C4-2B (cell line): ENCODE data around the gene DOCK11.

ENCODE experiments used
- ZFX ChIP-seq: fragments of 450-650 bp; IDR thresholded peaks from 2 replicates; pipeline ENCODE4 v1.6.1; 2017
- TF ChIP-seq, protein P1 (sequence below): fragments of 450-650 bp; conservative IDR thresholded peaks from 2 replicates; pipeline ENCODE4 v1.5.1; 2017; ENCODE audit warnings: mild to moderate bottlenecking

DNA sequence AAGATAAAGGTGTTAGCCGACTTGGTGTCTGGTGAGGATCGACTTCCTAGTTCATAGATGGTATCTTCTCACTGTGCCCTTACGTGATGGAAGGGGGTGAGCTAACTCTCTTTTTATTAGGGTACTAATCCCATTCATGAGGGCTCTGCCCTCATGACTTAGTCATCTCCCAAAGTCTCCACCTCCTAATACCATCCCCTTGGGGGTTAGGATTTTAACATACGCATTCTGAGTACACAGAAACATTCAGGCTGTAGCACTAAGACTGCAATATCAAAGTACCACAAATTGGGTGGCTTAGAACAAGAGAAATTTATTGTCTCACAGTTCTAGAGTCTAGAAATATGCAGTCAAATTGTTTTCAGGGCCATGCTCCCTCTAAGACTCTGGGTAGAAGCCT, 173.8 kb downstream of the DOCK11 start:
- TF ChIP-seq, protein P1, sequence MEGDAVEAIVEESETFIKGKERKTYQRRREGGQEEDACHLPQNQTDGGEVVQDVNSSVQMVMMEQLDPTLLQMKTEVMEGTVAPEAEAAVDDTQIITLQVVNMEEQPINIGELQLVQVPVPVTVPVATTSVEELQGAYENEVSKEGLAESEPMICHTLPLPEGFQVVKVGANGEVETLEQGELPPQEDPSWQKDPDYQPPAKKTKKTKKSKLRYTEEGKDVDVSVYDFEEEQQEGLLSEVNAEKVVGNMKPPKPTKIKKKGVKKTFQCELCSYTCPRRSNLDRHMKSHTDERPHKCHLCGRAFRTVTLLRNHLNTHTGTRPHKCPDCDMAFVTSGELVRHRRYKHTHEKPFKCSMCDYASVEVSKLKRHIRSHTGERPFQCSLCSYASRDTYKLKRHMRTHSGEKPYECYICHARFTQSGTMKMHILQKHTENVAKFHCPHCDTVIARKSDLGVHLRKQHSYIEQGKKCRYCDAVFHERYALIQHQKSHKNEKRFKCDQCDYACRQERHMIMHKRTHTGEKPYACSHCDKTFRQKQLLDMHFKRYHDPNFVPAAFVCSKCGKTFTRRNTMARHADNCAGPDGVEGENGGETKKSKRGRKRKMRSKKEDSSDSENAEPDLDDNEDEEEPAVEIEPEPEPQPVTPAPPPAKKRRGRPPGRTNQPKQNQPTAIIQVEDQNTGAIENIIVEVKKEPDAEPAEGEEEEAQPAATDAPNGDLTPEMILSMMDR, result no peak
- no peak for TF ChIP-seq ZFX
